Small intestine (tissue), 7 donors: ENCODE results near the gene ZNF830. TPM values are rescaled to one million over a fixed set of nuclear protein-coding genes. Genes with fewer than 3 reads are reported as not detected.
A peak's percentile ranks its signal among the peaks of the same experiment; 100 is the strongest.
"Not testable (repeated sequence)": the region's sequence is repeated elsewhere in the genome, so short reads cannot be mapped to it uniquely, and the experiment has no call there.

Experiments
- DNase-seq, 2 donors: peaks; one replicate each; pipeline versions ENCODE4 v3.0.0 to v3.0.0-alpha.2; 2013
- FAIRE-seq: peaks from 2 replicates; lab custom pipeline; 2012; peaks lifted over from hg19 to GRCh38; lab: Jason Lieb, UNC
- H3K27ac ChIP-seq, 3 donors: one replicate each; pipeline ENCODE4 v1.5.1; 2013; ENCODE audit warnings: low read length in 2 of 3, mild to moderate bottlenecking in 2 of 3, control low read depth in 1 of 3, inconsistent platforms in 1 of 3, low read depth in 1 of 3, moderate library complexity in 1 of 3
- H3K27me3 ChIP-seq, 3 donors: one replicate each; pipeline ENCODE4 v1.6.1; 2013; ENCODE audit warnings: low read length in 3 of 3, inconsistent platforms in 1 of 3; ENCODE audit not compliant: control insufficient read depth in 3 of 3, insufficient read depth in 3 of 3
- H3K36me3 ChIP-seq, 3 donors: one replicate each; pipeline ENCODE4 v1.6.1; 2013; ENCODE audit warnings: low read length in 3 of 3, inconsistent platforms in 1 of 3, low read depth in 1 of 3, mild to moderate bottlenecking in 1 of 3, moderate library complexity in 1 of 3; ENCODE audit not compliant: control insufficient read depth in 3 of 3, insufficient read depth in 2 of 3
- H3K4me1 ChIP-seq, 3 donors: one replicate each; pipeline ENCODE4 v1.6.1; 2013; ENCODE audit warnings: low read length in 2 of 3, inconsistent platforms in 1 of 3, low read depth in 1 of 3, mild to moderate bottlenecking in 1 of 3, moderate library complexity in 1 of 3; ENCODE audit not compliant: control insufficient read depth in 3 of 3, insufficient read depth in 2 of 3
- H3K4me3 ChIP-seq, 3 donors: one replicate each; pipeline ENCODE4 v1.5.1; 2013; ENCODE audit warnings: low read length in 3 of 3, control low read depth in 1 of 3, inconsistent platforms in 1 of 3, low read depth in 1 of 3, mild to moderate bottlenecking in 1 of 3, moderate library complexity in 1 of 3
- H3K9me3 ChIP-seq, 2 donors: one replicate each; pipeline ENCODE4 v1.6.1; 2013; ENCODE audit warnings: low read depth in 1 of 2, low read length in 1 of 2; ENCODE audit not compliant: control insufficient read depth in 2 of 2, insufficient read depth in 1 of 2
- WGBS, 3 donors: extraction: QIAGEN DNeasy Blood & Tissue Kit; methylation state at CpG; one replicate each; pipeline ENCODE4 v1.1.7; 2013; 5-methylcytosine and 5-hydroxymethylcytosine counted together
- polyA plus RNA-seq, 4 donors: library from polyadenylated mRNA; stranded (reverse) in 3 of 4; unstranded in 1 of 4; fragments of 200-250 nt in 3 of 4; fragments of 120-200 nt in 1 of 4; gene quantifications; one replicate each; pipeline versions ENCODE4 v1.2.1 to v1.2.3, GENCODE V29; 2013
- donor health status: healthy with polysubstance abuse.
- donor health status: control.
- donor health status: control.
- donor health status: Bipolar disorder and iron deficiency.
- donor health status: healthy.

Gene ZNF830
- polyA plus RNA-seq, 4 donors: 10.3 to 18.2 (median 11.8) TPM

DNA sequence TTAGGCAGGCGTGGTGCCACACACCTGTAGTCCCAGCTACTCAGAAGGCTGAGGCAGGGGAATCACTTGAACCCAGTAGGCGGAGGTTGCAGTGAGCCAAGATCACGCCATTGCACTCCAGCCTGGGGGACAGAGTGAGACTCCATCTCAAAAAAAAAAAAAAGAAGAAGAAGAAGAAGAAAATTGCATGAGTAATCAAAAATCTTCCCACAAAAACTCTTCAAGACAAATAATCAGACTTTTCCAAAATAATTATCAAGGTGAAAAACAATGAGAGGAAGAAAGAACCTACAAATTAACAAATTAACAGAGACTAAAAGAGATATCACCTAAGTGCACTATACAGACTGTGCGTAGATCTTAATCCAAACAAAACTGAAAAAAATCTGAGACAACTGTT, 10.6 kb upstream of the ZNF830 start:
- not testable (repeated sequence) for H3K4me1 ChIP-seq, H3K27ac ChIP-seq, H3K4me3 ChIP-seq, H3K9me3 ChIP-seq, FAIRE-seq, H3K36me3 ChIP-seq, DNase-seq, H3K27me3 ChIP-seq
- 92 to 95% (median 93%) methylated on average over 4 of the region's 4 CpGs for WGBS, 3 donors

DNA sequence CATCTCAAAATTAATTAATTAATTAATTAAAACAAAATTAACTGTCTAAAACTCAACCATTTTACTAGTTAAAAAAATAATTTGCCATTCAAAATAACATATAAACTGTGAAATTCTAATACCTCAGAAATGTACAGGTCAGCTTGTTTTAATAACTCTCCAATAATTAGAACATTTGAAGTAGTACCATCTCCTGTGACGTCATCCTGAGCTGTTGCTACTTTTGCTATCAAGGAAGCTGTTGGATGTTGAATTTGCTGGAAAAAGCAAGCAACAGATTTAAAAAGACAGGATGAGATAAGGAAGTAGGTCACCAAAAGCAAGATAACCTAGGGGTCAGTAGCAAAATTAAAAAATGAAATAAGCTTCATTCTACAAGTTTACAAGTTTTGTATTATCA, 2.9 kb upstream of the ZNF830 start:
- Histone ChIP-seq H3K9me3 (no peaks in the 10 kb centered on the region), H3K27me3 (no peaks in the 10 kb centered on the region), H3K27ac (no peak overlapping the region), H3K4me3 (no peak overlapping the region), H3K4me1 (peaks cover 3 to 5% (median 3%) of the 10 kb centered on the region in 3 donors), H3K36me3 (no peaks in the 10 kb centered on the region)
- 84 to 89% (median 86%) methylated on average over 1 of the region's 1 CpG for WGBS, 3 donors
- FAIRE-seq (no peak), DNase-seq (no peak)

DNA sequence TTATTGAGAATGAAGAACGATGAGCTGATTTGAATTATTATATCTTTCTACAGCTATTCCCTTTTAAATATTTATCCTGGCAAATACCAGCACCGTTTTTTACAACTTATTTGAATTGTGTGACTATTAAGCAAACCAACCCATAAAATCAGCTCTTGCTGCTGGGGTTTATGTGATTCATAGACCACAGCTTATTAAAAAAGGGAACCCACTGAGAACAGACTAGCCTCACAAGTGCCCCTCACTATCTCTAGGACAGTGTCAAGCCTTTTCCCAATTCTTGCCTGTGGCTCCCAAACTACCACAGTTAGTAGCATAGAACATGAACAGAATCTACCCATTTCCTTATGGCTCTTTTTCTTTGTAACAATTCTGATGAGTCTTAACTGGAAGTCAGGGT, 12.8 kb downstream of the ZNF830 start:
- H3K27ac ChIP-seq: no peak overlapping the region
- no peak overlapping the region for H3K4me3 ChIP-seq
- DNase-seq (no peak), FAIRE-seq (no peak)
- WGBS, 3 donors: 32 to 42% (median 38%) methylated on average over 2 of the region's 2 CpGs
- H3K4me1 ChIP-seq: no peaks in the 10 kb centered on the region
- no peaks in the 10 kb centered on the region for H3K27me3 ChIP-seq
- no peaks in the 10 kb centered on the region for H3K36me3 ChIP-seq
- no peaks in the 10 kb centered on the region for H3K9me3 ChIP-seq

DNA sequence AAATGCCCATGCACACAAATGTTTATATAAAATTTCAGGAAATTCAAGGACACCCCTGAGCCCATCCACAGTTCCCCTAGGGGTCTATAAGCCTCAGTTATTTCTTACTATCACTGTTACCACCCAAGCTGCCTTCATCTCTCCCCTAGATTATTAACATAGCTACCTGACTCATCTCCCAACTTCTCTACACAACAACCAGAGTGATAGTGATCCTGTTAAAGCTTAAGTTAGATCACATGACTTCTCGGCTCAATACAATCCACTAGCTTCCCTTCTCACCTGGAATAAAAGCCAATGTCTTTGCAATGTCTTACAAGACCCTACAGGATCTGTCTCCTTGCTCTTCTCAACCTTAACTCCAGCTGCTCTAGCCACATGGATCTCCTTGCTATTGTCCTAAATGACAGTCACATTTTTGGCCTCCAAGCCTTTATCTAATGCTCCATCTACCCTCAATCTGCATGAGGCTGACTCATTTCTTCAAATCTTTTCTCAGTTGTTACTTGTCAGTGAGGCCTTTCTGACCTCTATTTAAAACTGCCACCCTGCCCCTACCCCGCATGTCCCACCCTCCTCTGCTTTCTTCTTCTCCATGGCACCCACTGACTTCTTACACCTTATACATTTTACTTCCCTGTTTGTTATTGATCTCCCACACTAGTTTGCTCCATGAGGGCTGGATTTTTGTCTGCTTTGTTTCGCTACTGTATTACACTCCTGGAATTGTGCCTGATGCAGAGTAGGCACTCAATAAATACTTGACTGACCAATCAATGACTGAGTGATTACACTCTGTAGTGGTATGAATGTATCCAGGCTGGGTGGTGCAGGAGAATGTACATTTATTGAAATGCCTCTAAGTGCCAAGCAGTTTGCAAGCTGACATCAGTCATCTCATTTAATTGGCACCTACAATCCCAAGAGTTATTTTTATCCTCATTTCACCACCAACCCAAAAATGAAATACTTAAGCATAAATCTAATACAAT, 13.8 kb downstream of the ZNF830 start:
- Histone ChIP-seq H3K27ac (no peak overlapping the region), H3K4me1 (peaks cover 0 to 2% (median 0%) of the 10 kb centered on the region in 3 donors), H3K9me3 (no peaks in the 10 kb centered on the region), H3K4me3 (no peak overlapping the region), H3K36me3 (no peaks in the 10 kb centered on the region), H3K27me3 (no peaks in the 10 kb centered on the region)
- no peak for DNase-seq
- WGBS, 3 donors: 76 to 85% (median 83%) methylated on average over 3 of the region's 3 CpGs
- FAIRE-seq: no peak

DNA sequence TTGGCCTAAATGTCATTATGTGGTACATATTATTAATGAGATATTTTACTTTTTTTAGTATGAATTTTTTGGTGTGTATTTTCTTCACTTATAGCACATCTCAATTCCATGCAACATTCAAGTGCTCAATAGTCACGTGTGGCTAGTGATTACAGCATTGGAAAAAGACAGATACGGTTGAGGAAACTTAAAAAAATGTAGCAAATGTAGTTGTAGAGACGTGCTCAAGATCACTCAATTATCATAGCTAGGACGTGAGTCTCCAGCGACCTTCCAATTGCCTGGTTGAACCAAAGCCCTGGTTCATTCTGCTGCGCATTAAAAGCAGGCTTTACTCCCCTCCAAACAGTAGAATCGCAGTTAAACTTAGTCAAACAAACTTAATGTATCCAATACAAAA, 17.8 kb downstream of the ZNF830 start:
- peaks cover 0 to 7% (median 0%) of the 10 kb centered on the region in 3 donors for H3K36me3 ChIP-seq
- FAIRE-seq (no peak), DNase-seq (no peak)
- H3K27ac ChIP-seq: no peak overlapping the region
- H3K9me3 ChIP-seq: no peaks in the 10 kb centered on the region
- WGBS, 3 donors: 90 to 92% (median 91%) methylated on average over 7 of the region's 7 CpGs
- peaks cover 2 to 6% (median 5%) of the 10 kb centered on the region in 3 donors for H3K4me1 ChIP-seq
- no peak overlapping the region for H3K4me3 ChIP-seq
- no peaks in the 10 kb centered on the region for H3K27me3 ChIP-seq

DNA sequence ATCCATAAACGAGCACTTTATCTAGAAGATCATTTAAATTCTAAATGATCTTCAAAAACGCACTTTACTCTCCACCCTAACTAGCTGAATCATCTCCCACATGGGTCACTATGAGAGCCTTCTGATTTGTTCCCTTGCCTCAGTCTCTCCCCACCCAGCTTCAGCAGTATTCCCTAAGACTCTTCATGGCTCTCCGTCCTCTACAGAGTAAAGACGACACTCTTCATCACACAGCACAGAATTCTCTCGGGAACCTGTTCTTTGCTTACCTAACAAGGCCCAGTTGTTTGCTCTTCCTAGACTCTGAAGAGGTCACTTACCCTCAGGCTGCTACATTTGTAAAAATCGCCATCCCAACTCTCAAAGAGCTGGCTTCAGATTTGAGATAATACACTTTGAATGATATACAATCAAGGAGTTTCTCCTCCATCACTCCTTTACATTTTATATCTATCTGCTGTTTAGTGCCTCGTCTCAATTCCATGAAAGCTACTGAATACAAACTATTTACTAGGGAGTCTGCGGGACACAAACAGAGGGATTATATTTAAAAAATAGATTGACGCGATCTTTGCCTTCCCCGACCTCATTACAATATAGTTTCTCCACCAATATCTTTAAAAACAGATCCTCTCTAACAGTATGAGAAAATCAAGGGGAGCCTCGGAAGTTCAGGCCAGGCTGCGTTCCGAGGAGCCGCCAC, 18.5 kb downstream of the ZNF830 start:
- FAIRE-seq (no peak), DNase-seq (no peak)
- no peaks in the 10 kb centered on the region for H3K27me3 ChIP-seq
- no peaks in the 10 kb centered on the region for H3K9me3 ChIP-seq
- peak overlapping the region; percentile 21 to 98 (median 71) for H3K4me3 ChIP-seq
- peak overlapping the region in 2 of 3 donors; percentile 98 to 100 for H3K27ac ChIP-seq
- peaks cover 0 to 7% (median 0%) of the 10 kb centered on the region in 3 donors for H3K36me3 ChIP-seq
- WGBS, 3 donors: 17 to 20% (median 19%) methylated on average over 15 of the region's 15 CpGs
- peaks cover 2 to 6% (median 5%) of the 10 kb centered on the region in 3 donors for H3K4me1 ChIP-seq

DNA sequence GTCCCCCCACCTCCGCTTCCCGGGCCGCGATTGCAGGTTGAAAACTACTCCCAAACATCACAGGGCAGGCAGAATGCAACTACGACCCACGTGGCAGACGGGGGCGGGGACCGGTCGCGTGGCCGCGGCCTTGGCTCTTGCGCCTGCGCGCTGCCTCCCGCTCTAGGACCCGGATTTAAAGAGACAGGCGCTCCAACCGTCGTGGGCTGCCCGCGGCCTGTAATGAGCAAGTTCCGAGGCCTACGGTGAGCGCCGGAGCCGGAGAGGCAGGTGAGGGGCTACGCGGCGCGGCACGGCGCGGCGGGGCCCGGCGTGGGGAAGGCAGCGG, 19.0 kb downstream of the ZNF830 start, which contains the start of gene LIG3:
TSS of gene LIG3 (plus strand) at position 160 of the 328 bp plus-strand sequence. CDS start 2,494 bp downstream, outside the sequence.
- Histone ChIP-seq H3K36me3 (peaks cover 0 to 7% (median 2%) of the 10 kb centered on the region in 3 donors), H3K9me3 (no peaks in the 10 kb centered on the region), H3K27ac (peak within 1 kb of the TSS; percentile 94 to 100 (median 98)), H3K4me1 (peaks cover 2 to 6% (median 5%) of the 10 kb centered on the region in 3 donors), H3K4me3 (peak within 1 kb of the TSS; percentile 61 to 98 (median 71)), H3K27me3 (no peaks in the 10 kb centered on the region)
- no peak for FAIRE-seq
- WGBS, 3 donors: 0 to 1% (median 0%) methylated on average over 30 to 39 of the region's 39 CpGs
- peak; percentile 93 to 98 for DNase-seq
